A673 (cell line): Measurements from ENCODE around the gene SEC22A. TPM values are rescaled to one million over a fixed set of nuclear protein-coding genes. Genes with fewer than 3 reads are reported as not detected.

Experiments
- BruUV-seq: library from RNA; stranded (reverse); fragments of 400-500 nt; replicated peaks from 2 replicates; lab custom pipeline; 2021; lab: Mats Ljungman, UMichigan
- CTCF ChIA-PET: fragments of 300-600 bp; sonication (Branson Sonifier 250); formaldehyde crosslinking; loops from one replicate; lab custom pipeline; 2022; ENCODE audit warnings: antibody characterized with exemption; lab: Charles Lee
- POLR2A ChIA-PET: fragments of 300-600 bp; sonication (Branson Sonifier 250); formaldehyde crosslinking; loops from one replicate; lab custom pipeline; 2022; ENCODE audit warnings: antibody characterized with exemption; ENCODE audit not compliant: low non-redundant PET; lab: Charles Lee
- DNase-seq: peaks from one replicate; pipeline ENCODE4 v3.0.0-alpha.2; 2015; ENCODE audit warnings: low spot score
- H3K27ac ChIP-seq: fragments of 200-600 bp; sonication (generic); 2 replicates; pipeline ENCODE4 v1.5.1; 2016; ENCODE audit warnings: mixed run types, low read depth, mild to moderate bottlenecking, mixed read lengths, antibody characterized with exemption, low read length; ENCODE audit not compliant: poor library complexity, severe bottlenecking
- H3K27me3 ChIP-seq: fragments of 200-600 bp; sonication (generic); replicated peaks from 2 replicates; pipeline ENCODE4 v1.6.1; 2017; ENCODE audit warnings: mixed run types, low read depth, mild to moderate bottlenecking, mixed read lengths, antibody characterized with exemption, low read length; ENCODE audit not compliant: insufficient read depth, poor library complexity
- H3K36me3 ChIP-seq: fragments of 200-600 bp; sonication (generic); 2 replicates; pipeline ENCODE4 v1.6.1; 2016; ENCODE audit warnings: mixed run types, mild to moderate bottlenecking, mixed read lengths, antibody characterized with exemption, low read length; ENCODE audit not compliant: insufficient read depth, poor library complexity, severe bottlenecking
- H3K4me1 ChIP-seq: fragments of 200-600 bp; sonication (generic); 2 replicates; pipeline ENCODE4 v1.6.1; 2017; ENCODE audit warnings: mixed run types, mild to moderate bottlenecking, mixed read lengths, antibody characterized with exemption, low read length; ENCODE audit not compliant: insufficient read depth, poor library complexity, severe bottlenecking
- H3K4me3 ChIP-seq: fragments of 200-600 bp; sonication (generic); 2 replicates; pipeline ENCODE4 v1.5.1; 2016; ENCODE audit warnings: low read depth, mixed run types, mild to moderate bottlenecking, mixed read lengths, low read length; ENCODE audit not compliant: poor library complexity, severe bottlenecking
- H3K9me3 ChIP-seq: fragments of 200-600 bp; sonication (generic); 2 replicates; pipeline ENCODE4 v1.6.1; 2016; ENCODE audit warnings: mixed run types, low read depth, mild to moderate bottlenecking, mixed read lengths, antibody characterized with exemption, low read length; ENCODE audit not compliant: poor library complexity, severe bottlenecking
- CTCF ChIP-seq: fragments of 300-800, 200-600 bp; sonication (generic); conservative IDR thresholded peaks from 2 replicates; pipeline ENCODE4 v1.5.1; 2017; ENCODE audit warnings: low read depth, mild to moderate bottlenecking, antibody characterized with exemption, low read length, moderate library complexity, mixed read lengths
- EZH2 ChIP-seq: fragments of 200-600 bp; sonication (generic); IDR thresholded peaks from 2 replicates; pipeline ENCODE4 v1.6.1; 2017; ENCODE audit warnings: borderline replicate concordance, low read depth, mild to moderate bottlenecking, mixed read lengths, antibody characterized with exemption, low read length; ENCODE audit not compliant: poor library complexity, severe bottlenecking
- intact Hi-C: fragments of 100-400 bp; cut with micrococcal nuclease; formaldehyde crosslinking; loops from one replicate; pipeline ENCODE4 v1.10.0; 2022; ENCODE audit not compliant: unreplicated experiment
- total RNA-seq: library from RNA; stranded (reverse); gene quantifications from 2 replicates; pipeline ENCODE4 v1.2.3, GENCODE V29; 2021

SEC22A gene
- total RNA-seq, 1 experiment from 2014 or later = 21.6 TPM

GRCh38 chr3:123263941-123264340, 62.2 kb downstream of the SEC22A start:
- Histone ChIP-seq H3K27me3 (no peaks in the 10 kb centered on the region), H3K9me3 (peaks cover 8% of the 10 kb centered on the region), H3K36me3 (no peaks in the 10 kb centered on the region), H3K4me1 (peaks cover 22% of the 10 kb centered on the region), H3K4me3 (no peak overlapping the region), H3K27ac (no peak overlapping the region)
- DNase-seq = no peak
- no TSS peak for BruUV-seq
- CTCF ChIA-PET = no interaction called here
- TF ChIP-seq EZH2 (no peak), CTCF (no peak)
- intact Hi-C loops = loop anchor here (5.0 to 10.0 kb wide), 3 partner anchors 322 to 869 kb away; no protein-coding TSS in a partner anchor
- POLR2A ChIA-PET = no interaction called here

GRCh38 chr3:123267821-123268220, 66.1 kb downstream of the SEC22A start:
- CTCF ChIA-PET = no interaction called here
- intact Hi-C loops = loop anchor here (10.0 kb wide), 2 partner anchors 413 to 873 kb away; no protein-coding TSS in a partner anchor
- H3K27me3 ChIP-seq = no peaks in the 10 kb centered on the region

GRCh38 chr3:123270818-123271217, 69.1 kb downstream of the SEC22A start:
- TF ChIP-seq EZH2 (no peak), CTCF (no peak)
- no TSS peak for BruUV-seq
- ChIA-PET CTCF (no interaction called here), POLR2A (no interaction called here)
- peaks cover 8% of the 10 kb centered on the region for H3K9me3 ChIP-seq
- no peak overlapping the region for H3K4me3 ChIP-seq
- no peak for DNase-seq
- intact Hi-C loops = no loop called here
- no peaks in the 10 kb centered on the region for H3K27me3 ChIP-seq
- H3K36me3 ChIP-seq = no peaks in the 10 kb centered on the region
- peaks cover 8% of the 10 kb centered on the region for H3K4me1 ChIP-seq
- no peak overlapping the region for H3K27ac ChIP-seq

More at GRCh38 chr3:123267821-123268220, 66.1 kb downstream of the SEC22A start:
- Histone ChIP-seq H3K27ac (no peak overlapping the region), H3K4me3 (no peak overlapping the region), H3K4me1 (peaks cover 13% of the 10 kb centered on the region), H3K9me3 (peaks cover 8% of the 10 kb centered on the region), H3K36me3 (no peaks in the 10 kb centered on the region)
- TF ChIP-seq EZH2 (no peak), CTCF (peak; percentile 29; the same call in 1 of the 2 replicates)
- peak; percentile 31 for DNase-seq
- no TSS peak for BruUV-seq
- POLR2A ChIA-PET = no interaction called here
